ENCODE measurements around the gene TMEM151B. TPM values are rescaled to one million over a fixed set of nuclear protein-coding genes. Genes with fewer than 3 reads are reported as not detected.

Gene TMEM151B
- total RNA-seq, 3 donors from 2014 or later (not counting 1 experiment from before 2014, with no cell fraction given), result not detected

DNA sequence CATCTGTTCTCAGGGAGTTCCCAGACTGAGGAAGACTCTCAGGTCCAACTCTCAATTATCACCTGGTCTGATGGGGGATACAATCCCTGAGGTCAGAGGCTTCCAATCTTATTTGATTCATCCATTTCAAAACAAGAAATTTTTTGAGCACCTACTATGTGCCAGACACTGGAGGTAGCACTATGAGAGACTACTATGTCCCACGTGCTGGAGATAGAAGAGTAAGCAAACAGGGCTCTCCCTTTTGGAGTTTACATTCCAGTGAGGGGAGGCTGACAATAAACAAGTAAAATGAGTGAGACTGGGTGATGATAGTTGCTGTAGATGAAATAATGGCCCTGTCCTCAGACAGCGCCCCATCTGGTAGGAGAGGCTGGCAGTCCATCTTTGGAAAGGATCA, 16.5 kb downstream of the TMEM151B start:
- DNase-seq (no peak), ATAC-seq (no peak)
- Mint-ChIP-seq H3K36me3 (no peaks in the 10 kb centered on the region), H3K9me3 (no peaks in the 10 kb centered on the region), H3K27ac (no peak overlapping the region), H3K4me3 (no peak overlapping the region), H3K4me1 (no peaks in the 10 kb centered on the region), H3K27me3 (ENCODE audit: low read depth in 2 of 2) (peaks cover 53 to 74% of the 10 kb centered on the region in 2 donors)
- H3K4me3 ChIP-seq (ENCODE audit: low read length), result no peak overlapping the region
- no peaks in the 10 kb centered on the region for H3K9me3 ChIP-seq (ENCODE audit: control insufficient read depth, insufficient read depth, low read length)
- no peak overlapping the region for H3K27ac ChIP-seq (ENCODE audit: low read length)
- no peaks in the 10 kb centered on the region for H3K36me3 ChIP-seq (ENCODE audit: control insufficient read depth, insufficient read depth, low read length)
- no peaks in the 10 kb centered on the region for H3K4me1 ChIP-seq (ENCODE audit: control insufficient read depth, insufficient read depth, low read length)
- peaks cover 9% of the 10 kb centered on the region for H3K27me3 ChIP-seq (ENCODE audit: control insufficient read depth, insufficient read depth, low read length)
- 69% methylated on average over 2 of the region's 2 CpGs for WGBS (ENCODE audit: insufficient coverage)
- no peak for TF ChIP-seq CTCF (IDR thresholded peaks at IDR 0.05)
- intact Hi-C loops (cut with micrococcal nuclease), result no loop called here

- no peak overlapping the region for H3K27ac Mint-ChIP-seq
- H3K4me3 Mint-ChIP-seq, result no peak overlapping the region
- intact Hi-C loops (cut with micrococcal nuclease), result no loop called here
- no peaks in the 10 kb centered on the region for H3K4me1 Mint-ChIP-seq
- Histone ChIP-seq H3K36me3 (ENCODE audit: control insufficient read depth, insufficient read depth, low read length) (no peaks in the 10 kb centered on the region), H3K27ac (ENCODE audit: low read length) (no peak overlapping the region), H3K4me3 (ENCODE audit: low read length) (no peak overlapping the region), H3K9me3 (ENCODE audit: control insufficient read depth, insufficient read depth, low read length) (no peaks in the 10 kb centered on the region), H3K27me3 (ENCODE audit: control insufficient read depth, insufficient read depth, low read length) (peaks cover 22% of the 10 kb centered on the region), H3K4me1 (ENCODE audit: control insufficient read depth, insufficient read depth, low read length) (no peaks in the 10 kb centered on the region)
- no peak for TF ChIP-seq CTCF (IDR thresholded peaks at IDR 0.05)
- ATAC-seq, result no peak
- no peaks in the 10 kb centered on the region for H3K9me3 Mint-ChIP-seq
- H3K36me3 Mint-ChIP-seq, result no peaks in the 10 kb centered on the region
- 60% methylated on average over 7 of the region's 7 CpGs for WGBS (ENCODE audit: insufficient coverage)
- H3K27me3 Mint-ChIP-seq (ENCODE audit: low read depth in 2 of 2), result peaks cover 54 to 64% of the 10 kb centered on the region in 2 donors
- DNase-seq, result no peak
Observed at GRCh38 chr6:44289726-44290260, 19.5 kb downstream of the TMEM151B start.

GRCh38 chr6:44291841-44292240, 21.6 kb downstream of the TMEM151B start:
- Histone ChIP-seq H3K9me3 (ENCODE audit: control insufficient read depth, insufficient read depth, low read length) (no peaks in the 10 kb centered on the region), H3K4me3 (ENCODE audit: low read length) (no peak overlapping the region), H3K27ac (ENCODE audit: low read length) (no peak overlapping the region), H3K4me1 (ENCODE audit: control insufficient read depth, insufficient read depth, low read length) (peaks cover 4% of the 10 kb centered on the region), H3K36me3 (ENCODE audit: control insufficient read depth, insufficient read depth, low read length) (no peaks in the 10 kb centered on the region), H3K27me3 (ENCODE audit: control insufficient read depth, insufficient read depth, low read length) (peaks cover 36% of the 10 kb centered on the region)
- no peaks in the 10 kb centered on the region for H3K36me3 Mint-ChIP-seq
- no peaks in the 10 kb centered on the region for H3K9me3 Mint-ChIP-seq
- H3K27me3 Mint-ChIP-seq (ENCODE audit: low read depth in 2 of 2), result peaks cover 61 to 62% of the 10 kb centered on the region in 2 donors
- intact Hi-C loops (cut with micrococcal nuclease), result no loop called here
- ATAC-seq (no peak), DNase-seq (no peak)
- no peak overlapping the region for H3K4me3 Mint-ChIP-seq
- H3K27ac Mint-ChIP-seq, result no peak overlapping the region
- 77% methylated on average over 4 of the region's 4 CpGs for WGBS (ENCODE audit: insufficient coverage)
- peaks cover 0 to 5% of the 10 kb centered on the region in 2 donors for H3K4me1 Mint-ChIP-seq
- TF ChIP-seq CTCF (IDR thresholded peaks at IDR 0.05), result no peak

Data from natural killer cell (primary cell).